Pancreas (tissue), 10 donors: Measurements from ENCODE around the gene PLK1. TPM values are rescaled to one million over a fixed set of nuclear protein-coding genes. Genes with fewer than 3 reads are reported as not detected.

Source experiments
- ATAC-seq, 4 donors: fragments of 200-7000 bp; cut with Tn5 transposase; one replicate each; pipeline versions ENCODE4 v1.8.0 to v1.9.1; 2020; ENCODE audit warnings: mild to moderate bottlenecking in 4 of 4, moderate library complexity in 4 of 4
- DNase-seq, 6 donors: peaks; one replicate each; pipeline ENCODE4 v3.0.0-alpha.2; 2020
- FAIRE-seq: peaks from 2 replicates; lab custom pipeline; 2012; peaks lifted over from hg19 to GRCh38; lab: Jason Lieb, UNC
- H3K27ac ChIP-seq, 4 donors: fragments of 200-600 bp; sonication (generic); 1 replicate in 3 of 4; 2 replicates in 1 of 4; pipeline versions ENCODE4 v1.5.0 to v1.8.0; 2020
- H3K27me3 ChIP-seq, 4 donors: fragments of 200-600 bp; one replicate each; pipeline ENCODE4 v1.8.0; 2021
- H3K36me3 ChIP-seq, 3 donors: fragments of 200-600 bp; sonication (generic) in 1 of 3; one replicate each; pipeline versions ENCODE4 v1.5.0 to v1.8.0; 2020 to 2021
- H3K4me1 ChIP-seq, 3 donors: fragments of 200-600 bp; one replicate each; pipeline ENCODE4 v1.8.0; 2021
- H3K4me3 ChIP-seq, 4 donors: fragments of 200-600 bp; sonication (generic) in 2 of 4; one replicate each; pipeline versions ENCODE4 v1.5.0 to v1.8.0; 2020 to 2021
- H3K9me3 ChIP-seq, 4 donors: fragments of 200-600 bp; one replicate each; pipeline ENCODE4 v1.8.0; 2021
- WGBS, 2 donors: extraction: QIAGEN DNeasy Blood & Tissue Kit; methylation state at CpG; one replicate each; pipeline ENCODE4 v1.1.7; 2013; 5-methylcytosine and 5-hydroxymethylcytosine counted together
- intact Hi-C, 3 donors: fragments of 100-400 bp; cut with DNase I; formaldehyde crosslinking; loops; one replicate each; pipeline versions ENCODE4 v1.11.1 to v1.14.2; 2022
- polyA plus RNA-seq, 2 donors: library from polyadenylated mRNA; stranded (reverse); fragments of 200-250 nt; gene quantifications; one replicate each; pipeline ENCODE4 v1.2.3, GENCODE V29; 2013
- total RNA-seq, 6 donors: library from RNA; stranded (reverse); fragmentation: NEBNext Ultra II Directional in 4 of 6; extraction: Animal tissue kit (Norgen Biotek cat#: 25700) in 4 of 6; gene quantifications; one replicate each; pipeline versions ENCODE4 v1.2.1 to v1.2.4, GENCODE V29; 2021 to 2023
- TF ChIP-seq, protein P1 (sequence below), 4 donors: fragments of 200-600 bp; sonication (generic) in 3 of 4; IDR thresholded peaks; one replicate each; pipeline versions ENCODE4 v1.5.0 to v1.8.0; 2021; ENCODE audit warnings: antibody characterized with exemption in 4 of 4
- donor health status: healthy with polysubstance abuse.
- donor health status: DM: no; HTN: no; CAD: no; lungs with moderate emphysema.
- donor health status: DM: no; HTN: no; CAD: no.
- donor health status: control.
- donor health status: control.
- donor health status: Bipolar disorder and iron deficiency.
- donor health status: DM: yes; HTN: yes; CAD: no.
- donor health status: DM: no; HTN: no; CAD: no.
- donor health status: DM: no; HTN: no; CAD: no.
- donor health status: DM: yes; HTN: yes; CAD: no.

PLK1 gene
- total and polyA plus RNA-seq, 8 donors = 0.31 to 2.7 (median 1.1) TPM

- ATAC-seq = no peak
- Histone ChIP-seq H3K36me3 (peaks cover 0 to 6% (median 0%) of the 10 kb centered on the region in 3 donors), H3K27ac (no peak overlapping the region), H3K27me3 (no peaks in the 10 kb centered on the region), H3K9me3 (no peaks in the 10 kb centered on the region), H3K4me3 (no peak overlapping the region), H3K4me1 (no peaks in the 10 kb centered on the region)
- intact Hi-C loops = no loop called here
- TF ChIP-seq, protein P1, sequence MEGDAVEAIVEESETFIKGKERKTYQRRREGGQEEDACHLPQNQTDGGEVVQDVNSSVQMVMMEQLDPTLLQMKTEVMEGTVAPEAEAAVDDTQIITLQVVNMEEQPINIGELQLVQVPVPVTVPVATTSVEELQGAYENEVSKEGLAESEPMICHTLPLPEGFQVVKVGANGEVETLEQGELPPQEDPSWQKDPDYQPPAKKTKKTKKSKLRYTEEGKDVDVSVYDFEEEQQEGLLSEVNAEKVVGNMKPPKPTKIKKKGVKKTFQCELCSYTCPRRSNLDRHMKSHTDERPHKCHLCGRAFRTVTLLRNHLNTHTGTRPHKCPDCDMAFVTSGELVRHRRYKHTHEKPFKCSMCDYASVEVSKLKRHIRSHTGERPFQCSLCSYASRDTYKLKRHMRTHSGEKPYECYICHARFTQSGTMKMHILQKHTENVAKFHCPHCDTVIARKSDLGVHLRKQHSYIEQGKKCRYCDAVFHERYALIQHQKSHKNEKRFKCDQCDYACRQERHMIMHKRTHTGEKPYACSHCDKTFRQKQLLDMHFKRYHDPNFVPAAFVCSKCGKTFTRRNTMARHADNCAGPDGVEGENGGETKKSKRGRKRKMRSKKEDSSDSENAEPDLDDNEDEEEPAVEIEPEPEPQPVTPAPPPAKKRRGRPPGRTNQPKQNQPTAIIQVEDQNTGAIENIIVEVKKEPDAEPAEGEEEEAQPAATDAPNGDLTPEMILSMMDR (IDR thresholded peaks at IDR 0.05) = no peak
- FAIRE-seq = no peak
- no peak for DNase-seq
- WGBS, 2 donors = 84 to 90% methylated on average over 4 of the region's 4 CpGs
Measured at GRCh38 chr16:23651943-23652468, 26.7 kb upstream of the PLK1 start.

GRCh38 chr16:23663918-23664317 is 14.8 kb upstream of the PLK1 start:
- H3K9me3 ChIP-seq = no peaks in the 10 kb centered on the region
- ATAC-seq (no peak), DNase-seq (no peak), FAIRE-seq (no peak)
- peaks cover 9 to 70% (median 11%) of the 10 kb centered on the region in 3 donors for H3K36me3 ChIP-seq
- no peak overlapping the region for H3K4me3 ChIP-seq
- intact Hi-C loops = no loop called here
- no peak overlapping the region for H3K27ac ChIP-seq
- no peaks in the 10 kb centered on the region for H3K27me3 ChIP-seq
- WGBS, 2 donors = 96 to 97% methylated on average over 2 of the region's 2 CpGs
- no peaks in the 10 kb centered on the region for H3K4me1 ChIP-seq
- TF ChIP-seq, protein P1 (IDR thresholded peaks at IDR 0.05) = no peak

- FAIRE-seq (no peak), DNase-seq (no peak), ATAC-seq (no peak)
- 91 to 93% methylated on average over 7 of the region's 7 CpGs for WGBS, 2 donors
- no peak overlapping the region for H3K27ac ChIP-seq
- TF ChIP-seq, protein P1 (IDR thresholded peaks at IDR 0.05) = no peak
- H3K36me3 ChIP-seq = peaks cover 6 to 42% (median 7%) of the 10 kb centered on the region in 3 donors
- H3K4me1 ChIP-seq = peaks cover 0 to 7% (median 0%) of the 10 kb centered on the region in 3 donors
- intact Hi-C loops = no loop called here
- H3K9me3 ChIP-seq = no peaks in the 10 kb centered on the region
- no peaks in the 10 kb centered on the region for H3K27me3 ChIP-seq
- H3K4me3 ChIP-seq = no peak overlapping the region
Measured at GRCh38 chr16:23666571-23667354, 11.9 kb upstream of the PLK1 start.

GRCh38 chr16:23667355-23667659 is 11.4 kb upstream of the PLK1 start:
- no peaks in the 10 kb centered on the region for H3K9me3 ChIP-seq
- TF ChIP-seq, protein P1 (IDR thresholded peaks at IDR 0.05) = no peak
- no peak for DNase-seq
- peaks cover 3 to 38% (median 6%) of the 10 kb centered on the region in 3 donors for H3K36me3 ChIP-seq
- no peak for ATAC-seq
- H3K4me1 ChIP-seq = peaks cover 0 to 7% (median 0%) of the 10 kb centered on the region in 3 donors
- no peak overlapping the region for H3K27ac ChIP-seq
- FAIRE-seq = no peak
- H3K4me3 ChIP-seq = no peak overlapping the region
- intact Hi-C loops = no loop called here
- WGBS, 2 donors = 97 to 99% methylated on average over 6 of the region's 6 CpGs
- no peaks in the 10 kb centered on the region for H3K27me3 ChIP-seq

DNA sequence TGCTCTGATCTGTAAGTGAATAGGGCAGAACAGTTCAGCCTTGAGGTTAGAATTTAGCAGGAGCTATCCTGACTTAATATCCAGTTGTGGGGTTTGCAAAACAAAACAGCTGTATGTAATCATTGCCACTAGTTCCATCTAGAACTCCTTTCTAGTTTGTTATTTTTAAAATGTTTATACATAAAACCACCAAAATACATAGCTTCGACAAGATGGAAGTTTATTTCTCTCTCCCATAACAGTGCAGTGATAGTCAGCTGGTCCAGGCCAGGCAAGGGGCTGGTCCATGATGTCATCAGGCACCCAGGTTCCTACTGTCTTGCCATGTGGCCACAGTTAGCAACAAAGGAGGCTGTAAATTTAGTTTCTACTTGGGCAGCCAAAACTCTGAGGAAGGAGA is 10.5 kb upstream of the PLK1 start:
- ATAC-seq = no peak
- WGBS, 2 donors = 78 to 96% methylated on average over 1 of the region's 1 CpG

More for the DNA sequence above, 10.5 kb upstream of the PLK1 start:
- Histone ChIP-seq H3K27ac (no peak overlapping the region), H3K27me3 (no peaks in the 10 kb centered on the region), H3K4me3 (no peak overlapping the region), H3K9me3 (no peaks in the 10 kb centered on the region), H3K4me1 (peaks cover 0 to 7% (median 0%) of the 10 kb centered on the region in 3 donors), H3K36me3 (peaks cover 0 to 34% (median 6%) of the 10 kb centered on the region in 3 donors)
- no peak for DNase-seq
- intact Hi-C loops = no loop called here
- TF ChIP-seq, protein P1 (IDR thresholded peaks at IDR 0.05) = no peak
- no peak for FAIRE-seq
